ENCODE results near the gene MGRN1.

- no peak for TF ChIP-seq GATA3 (IDR thresholded peaks at IDR 0.05; ENCODE audit: low read depth, low read length)
- TF ChIP-seq GATA2 (IDR thresholded peaks at IDR 0.05; ENCODE audit: low read depth, low read length): no peak
Measured at GRCh38 chr16:4646773-4647643, 22.4 kb downstream of the MGRN1 start.
